HK-2 (cell line): ENCODE results near the gene LDLRAD4.

ENCODE experiments used
- DNase-seq: peaks from one replicate; pipeline ENCODE4 v3.0.0-alpha.2; 2018; ENCODE audit not compliant: unreplicated experiment

Gene LDLRAD4

DNA sequence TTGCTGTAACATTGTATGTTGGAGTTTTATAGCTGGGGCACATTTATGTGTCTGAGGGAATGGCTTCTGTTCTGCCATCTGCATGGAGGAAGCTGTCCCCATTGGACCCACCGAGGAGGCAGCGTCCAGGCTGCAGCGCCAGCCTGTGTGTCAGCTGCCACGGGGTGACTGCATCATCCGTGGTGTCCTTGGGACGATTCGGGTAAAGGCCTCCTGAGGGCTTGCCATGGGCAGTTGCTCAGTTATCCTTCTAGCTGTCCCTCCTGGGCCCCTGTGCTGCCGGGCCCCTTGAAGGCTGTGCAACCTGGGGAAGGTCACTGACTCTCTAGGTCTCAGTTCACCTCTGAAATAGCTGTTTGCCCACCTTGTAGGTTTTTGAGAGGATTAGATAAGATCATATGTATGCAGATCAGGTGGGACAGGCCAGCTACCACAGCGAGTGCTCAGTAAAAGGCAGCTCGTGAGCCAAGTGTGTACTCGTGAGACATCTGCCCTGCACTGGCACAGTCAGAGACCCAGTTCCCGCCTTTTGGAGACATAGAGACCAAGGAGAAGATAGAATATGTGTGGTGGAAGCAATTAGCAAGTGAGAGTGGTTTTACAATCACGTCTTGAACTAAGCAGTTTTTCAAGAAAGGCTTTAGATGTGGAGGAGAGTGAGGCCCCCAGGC lies 10.6 kb downstream of the LDLRAD4 start:
- no peak for DNase-seq

DNA sequence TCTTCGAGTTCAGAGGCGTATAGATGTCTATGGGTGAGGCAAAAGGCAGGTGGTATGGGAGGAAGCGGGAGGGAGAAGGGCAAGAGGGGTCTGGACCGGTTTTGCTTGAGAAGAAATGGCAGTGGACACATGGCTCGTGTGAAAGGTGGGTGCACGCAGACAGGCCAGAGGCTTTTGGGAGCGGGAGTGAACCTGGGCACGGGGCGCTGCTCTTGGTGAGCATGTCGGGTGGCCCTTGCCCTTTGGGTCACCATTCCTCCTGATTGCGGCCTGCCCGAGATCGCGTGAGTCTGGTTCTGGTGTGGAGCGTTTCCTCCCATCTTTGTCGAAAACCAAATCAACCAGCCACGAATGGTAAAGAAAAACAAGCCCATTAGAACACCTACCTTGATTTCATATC lies 12.6 kb downstream of the LDLRAD4 start:
- no peak for DNase-seq

DNA sequence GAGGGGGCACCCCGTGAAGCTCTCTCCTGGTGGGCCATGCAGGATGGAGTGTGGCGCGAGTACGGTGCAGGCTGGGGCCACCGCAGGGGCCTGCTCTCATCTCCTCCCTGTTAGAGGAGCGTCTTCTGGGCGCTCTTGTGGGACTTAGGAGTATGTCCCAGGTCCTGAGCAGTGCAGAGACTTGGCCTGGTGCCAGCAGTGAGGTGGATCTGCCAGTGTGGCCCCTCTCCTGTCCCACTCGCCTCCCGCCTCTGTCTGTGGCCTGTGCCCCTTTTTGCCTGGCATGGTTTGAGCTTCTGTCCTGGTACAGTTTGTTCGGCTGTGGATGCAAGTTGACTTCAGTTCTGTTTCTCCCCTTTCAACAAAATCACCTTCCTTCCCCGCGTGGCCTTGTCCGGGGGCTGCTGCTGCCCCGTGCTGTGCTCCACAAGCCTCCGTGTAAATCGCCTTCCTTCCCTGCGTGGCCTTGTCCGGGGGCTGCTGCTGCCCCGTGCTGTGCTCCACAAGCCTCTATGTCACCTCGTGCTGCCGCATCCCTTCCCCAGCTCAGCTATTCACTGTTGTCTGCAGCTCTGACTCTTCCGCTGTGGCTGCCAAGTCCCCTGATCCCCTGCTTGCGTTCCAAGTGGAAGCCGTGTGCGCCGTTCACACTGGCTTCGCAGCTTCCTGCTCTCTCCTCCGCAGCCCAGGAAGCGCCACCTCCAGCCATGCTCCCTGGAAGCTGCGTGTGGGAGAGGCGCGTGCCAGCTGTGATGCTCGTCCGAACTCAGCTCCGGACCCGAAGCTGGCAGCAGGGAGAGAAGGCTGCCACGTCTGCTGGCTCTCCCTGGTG lies 13.7 kb downstream of the LDLRAD4 start:
- no peak for DNase-seq

DNA sequence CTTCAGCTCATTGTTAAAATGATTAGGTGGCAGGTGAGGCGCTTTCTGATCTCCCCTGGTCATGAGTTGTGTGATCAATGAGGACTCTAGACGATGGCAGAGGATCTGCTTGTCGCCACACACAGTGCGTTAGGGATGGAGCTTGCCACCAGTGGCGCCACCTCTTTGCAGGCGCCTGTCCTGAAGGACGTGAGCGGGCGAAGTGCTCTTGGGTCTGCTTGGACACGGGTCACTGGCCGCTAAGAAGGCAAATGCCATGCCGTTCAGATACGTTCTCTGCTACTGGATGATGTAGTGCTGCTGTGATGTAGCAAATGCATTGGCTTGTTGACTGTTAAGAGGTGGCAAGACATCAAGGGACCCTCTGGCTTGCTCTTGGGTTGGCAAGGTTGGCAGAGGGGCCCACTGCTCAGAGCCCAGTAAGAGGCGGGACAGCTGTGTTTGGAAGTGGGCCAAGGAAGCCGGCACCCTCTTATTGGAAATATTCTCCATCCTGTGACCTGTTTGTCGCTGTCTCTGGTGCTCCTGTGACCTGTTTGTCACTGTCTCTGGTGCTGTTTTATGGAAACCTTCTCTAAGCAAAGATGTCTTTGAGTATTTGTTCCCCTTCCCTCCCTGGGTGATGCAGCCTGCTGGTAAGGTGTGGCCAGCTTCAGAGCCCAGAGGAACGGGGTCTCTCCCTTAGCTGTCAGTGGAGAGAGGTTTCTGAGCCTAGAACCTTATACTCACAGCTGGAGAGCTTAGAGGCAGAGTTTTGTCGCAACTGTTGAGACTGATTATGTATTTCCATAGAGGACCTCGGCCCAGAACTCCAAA lies 14.6 kb downstream of the LDLRAD4 start:
- no peak for DNase-seq

DNA sequence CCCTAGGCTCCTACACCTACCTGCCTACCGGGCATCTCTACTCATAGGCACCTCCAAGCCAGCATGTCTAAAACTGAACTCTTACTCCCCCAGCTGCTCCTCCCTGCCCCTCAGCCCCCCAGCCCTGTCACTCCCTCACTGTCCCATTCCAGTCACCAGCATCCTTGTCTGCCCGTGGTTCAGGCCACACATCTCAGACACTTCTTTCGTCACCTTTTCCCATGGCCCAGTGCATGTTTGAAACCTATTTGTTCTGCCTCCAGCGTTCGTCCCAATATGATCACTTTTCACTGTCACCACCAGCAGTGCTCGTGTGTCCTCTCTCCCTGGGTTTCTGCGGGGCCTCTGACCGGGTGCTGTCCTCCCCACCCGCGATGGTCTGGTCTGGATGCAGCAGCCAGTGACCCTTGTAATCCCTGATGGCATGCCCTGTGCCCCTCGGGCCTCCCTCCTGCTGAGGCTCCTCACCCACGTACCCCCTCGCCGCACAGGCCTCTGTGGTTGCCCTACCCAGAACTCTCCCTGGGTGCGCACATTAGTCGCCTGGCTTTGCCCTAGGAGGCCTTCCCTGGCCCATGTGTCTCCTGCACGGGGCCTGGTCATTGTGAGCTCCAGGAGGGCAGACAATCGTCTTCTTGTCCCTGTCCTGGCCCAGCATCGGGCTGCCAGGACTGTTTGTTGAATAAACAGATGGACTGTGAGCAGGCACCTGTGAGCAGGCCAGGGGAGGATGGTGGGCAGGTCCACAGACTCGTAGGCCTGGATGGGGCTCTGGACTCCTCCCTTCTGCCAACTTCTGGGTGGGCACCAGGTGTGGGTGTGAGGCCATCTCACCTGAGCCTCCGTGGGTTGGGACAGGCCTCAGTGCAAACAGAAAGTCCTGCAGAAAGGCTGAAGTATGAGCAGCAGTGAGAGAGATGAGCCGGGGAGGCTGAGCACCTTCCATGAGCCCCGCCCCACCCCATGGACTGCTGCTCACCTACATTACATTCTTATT lies 15.5 kb downstream of the LDLRAD4 start:
- DNase-seq: no peak

DNA sequence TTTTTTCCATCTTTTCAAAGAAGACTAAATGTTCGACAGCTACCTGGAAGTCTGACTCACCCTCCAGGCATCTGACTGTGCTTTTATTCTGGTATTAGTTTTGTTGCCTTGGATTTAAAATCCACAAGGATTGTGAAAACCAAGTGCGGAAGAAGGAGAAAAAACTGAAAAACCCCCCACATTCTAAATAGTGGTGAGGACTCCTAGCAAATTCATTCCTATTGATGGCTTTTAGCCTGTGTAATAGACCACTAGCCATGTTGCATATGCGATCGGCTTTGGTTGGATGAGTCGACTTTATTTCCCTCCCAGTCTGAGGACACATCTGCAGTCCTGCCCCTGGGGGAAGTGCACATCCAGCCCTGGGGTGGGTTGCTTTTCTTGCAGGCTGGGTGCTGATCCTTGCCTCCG lies 16.9 kb downstream of the LDLRAD4 start:
- DNase-seq: no peak

DNA sequence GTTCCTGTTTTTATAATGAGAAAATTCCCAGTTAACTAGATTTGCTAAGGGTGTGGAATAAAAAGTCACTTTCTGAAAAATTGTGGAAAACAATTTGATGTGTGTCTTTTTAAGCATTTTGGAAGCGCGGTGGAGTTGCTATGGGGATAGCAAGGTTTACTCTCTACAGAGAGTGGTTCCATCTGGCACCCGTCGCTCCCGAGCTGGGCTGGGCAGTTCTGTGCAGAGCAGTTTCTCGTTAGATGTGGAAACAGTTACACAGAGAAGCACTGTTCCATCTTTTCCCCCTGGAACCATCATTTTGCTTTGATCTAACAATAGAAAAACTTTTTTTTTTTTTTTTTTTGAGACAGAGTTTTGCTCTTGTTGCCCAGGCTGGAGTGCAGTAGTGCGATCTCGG lies 17.4 kb downstream of the LDLRAD4 start:
- no peak for DNase-seq

DNA sequence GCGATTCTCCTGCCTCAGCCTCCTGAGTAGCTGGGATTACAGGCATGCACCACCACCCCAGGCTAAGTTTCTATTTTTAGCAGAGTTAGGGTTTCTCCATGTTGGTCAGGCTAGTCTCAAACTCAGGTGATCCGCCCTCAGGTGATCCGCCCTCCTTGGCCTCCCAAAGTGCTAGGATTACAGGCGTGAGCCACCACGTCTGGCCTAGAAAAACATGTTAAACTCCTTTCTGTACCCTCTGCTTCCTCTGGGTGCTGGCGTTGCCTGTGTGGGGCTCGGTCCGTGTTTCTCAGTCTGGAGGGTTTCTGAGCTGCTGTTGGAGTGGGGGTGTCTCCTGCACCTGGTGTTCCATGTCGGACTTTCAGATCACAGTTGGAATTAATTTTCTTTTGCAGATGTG lies 17.9 kb downstream of the LDLRAD4 start:
- no peak for DNase-seq

DNA sequence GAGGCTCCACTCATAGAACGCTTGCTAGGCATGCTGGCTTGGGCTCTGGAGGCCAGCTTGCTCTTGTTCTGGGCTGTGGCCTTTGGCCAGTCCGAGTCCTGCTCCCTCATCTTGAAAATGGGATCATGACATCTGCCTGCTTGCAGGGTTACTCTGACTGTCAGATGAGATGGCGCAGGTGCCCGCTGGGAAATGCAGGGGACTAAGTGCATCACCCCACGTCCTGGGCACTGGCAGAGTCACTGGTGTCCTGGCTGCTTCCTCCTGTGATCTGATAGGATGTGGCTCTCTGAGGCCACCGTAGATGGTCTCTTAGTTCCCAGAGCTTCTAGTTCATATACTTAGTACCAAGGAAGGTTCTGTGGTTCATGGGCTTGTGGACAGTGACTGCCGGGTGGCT lies 18.5 kb downstream of the LDLRAD4 start:
- no peak for DNase-seq

DNA sequence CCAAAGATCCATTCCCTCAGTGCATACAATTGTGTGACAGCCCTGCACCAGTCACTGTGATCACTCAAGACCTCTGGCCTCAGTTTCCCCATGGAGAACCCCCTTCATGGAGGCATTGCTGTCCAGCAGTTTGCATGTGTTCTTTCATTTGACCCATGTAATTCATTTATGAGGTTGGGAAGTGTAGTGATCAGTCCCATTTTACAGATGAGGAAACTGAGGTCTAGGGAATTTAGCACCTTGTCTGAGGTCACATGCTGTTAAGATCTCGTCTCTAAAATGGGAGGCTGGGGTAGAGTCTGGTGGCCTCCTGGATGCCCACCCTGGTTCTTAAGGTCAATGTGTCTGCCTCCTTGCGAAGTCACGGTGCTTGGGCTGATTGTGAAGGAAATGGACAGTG lies 19.1 kb downstream of the LDLRAD4 start:
- no peak for DNase-seq

DNA sequence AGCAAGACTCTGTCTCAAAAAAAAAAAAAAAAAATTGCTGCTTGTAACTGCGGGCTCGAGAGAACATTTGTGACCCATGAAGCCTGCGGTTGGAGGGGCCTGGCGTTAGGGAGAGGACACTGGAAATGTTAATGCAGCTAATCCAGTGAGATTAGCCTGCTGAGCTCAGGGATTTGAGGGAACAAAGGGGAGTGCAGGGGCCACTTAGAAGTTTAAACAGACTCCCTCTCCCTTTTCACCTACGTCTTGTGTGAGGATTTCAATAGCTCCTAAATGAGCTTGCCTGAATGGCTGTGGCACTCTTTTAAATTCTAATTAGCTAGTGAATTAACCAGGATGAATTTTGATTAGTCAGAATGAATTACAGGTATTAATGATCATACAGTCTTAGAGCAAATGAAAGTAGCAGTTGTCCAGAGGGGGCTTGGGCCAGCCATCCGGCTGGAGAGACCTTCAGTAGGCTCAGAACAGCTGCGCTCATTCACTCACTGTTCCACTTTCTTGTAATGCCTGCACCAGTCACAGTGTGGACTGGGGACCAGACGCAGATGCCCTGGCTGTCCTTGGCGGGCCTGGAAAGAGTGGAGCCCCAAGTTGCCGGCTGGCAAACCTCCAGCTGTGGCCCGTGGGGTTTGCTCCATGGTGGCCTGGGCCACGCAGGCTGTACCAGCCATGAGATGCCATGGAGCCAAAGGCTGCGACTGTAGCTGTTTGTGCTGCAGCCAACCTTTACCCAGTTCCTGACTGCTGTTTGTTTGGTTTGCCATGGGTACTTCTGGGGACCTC lies 20.8 kb downstream of the LDLRAD4 start:
- no peak for DNase-seq

DNA sequence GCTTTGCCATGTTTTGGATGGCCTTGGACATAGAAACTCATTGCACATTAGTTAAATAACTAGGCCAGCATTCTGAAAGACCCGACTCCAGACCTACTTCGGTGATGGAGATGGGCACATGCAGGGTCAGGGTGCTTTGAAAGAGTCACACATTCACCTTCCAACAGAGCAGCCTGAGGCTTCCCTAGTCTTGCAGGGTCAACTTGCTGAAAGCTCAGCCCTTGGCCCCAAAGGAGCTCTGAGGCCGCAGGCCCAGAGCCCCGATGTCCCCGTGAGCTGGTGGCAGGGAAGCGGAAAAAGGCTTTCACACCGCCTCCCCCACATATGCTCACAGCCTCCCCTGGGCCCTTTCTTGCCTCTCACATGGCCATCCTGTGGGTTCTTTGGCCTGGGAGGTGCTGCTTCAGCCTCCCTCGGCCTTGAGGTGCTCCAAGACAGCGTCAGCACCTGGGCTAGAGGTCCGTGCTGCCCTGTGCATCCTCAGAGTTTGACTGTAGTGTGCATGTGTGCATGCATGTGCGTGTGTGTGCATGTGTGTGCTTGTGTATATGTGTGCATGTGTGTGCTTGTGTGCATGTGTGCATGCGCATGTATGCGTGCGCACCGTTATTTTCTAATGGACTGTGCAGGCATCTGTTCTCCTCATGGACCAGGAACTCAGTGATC lies 21.6 kb downstream of the LDLRAD4 start:
- no peak for DNase-seq

DNA sequence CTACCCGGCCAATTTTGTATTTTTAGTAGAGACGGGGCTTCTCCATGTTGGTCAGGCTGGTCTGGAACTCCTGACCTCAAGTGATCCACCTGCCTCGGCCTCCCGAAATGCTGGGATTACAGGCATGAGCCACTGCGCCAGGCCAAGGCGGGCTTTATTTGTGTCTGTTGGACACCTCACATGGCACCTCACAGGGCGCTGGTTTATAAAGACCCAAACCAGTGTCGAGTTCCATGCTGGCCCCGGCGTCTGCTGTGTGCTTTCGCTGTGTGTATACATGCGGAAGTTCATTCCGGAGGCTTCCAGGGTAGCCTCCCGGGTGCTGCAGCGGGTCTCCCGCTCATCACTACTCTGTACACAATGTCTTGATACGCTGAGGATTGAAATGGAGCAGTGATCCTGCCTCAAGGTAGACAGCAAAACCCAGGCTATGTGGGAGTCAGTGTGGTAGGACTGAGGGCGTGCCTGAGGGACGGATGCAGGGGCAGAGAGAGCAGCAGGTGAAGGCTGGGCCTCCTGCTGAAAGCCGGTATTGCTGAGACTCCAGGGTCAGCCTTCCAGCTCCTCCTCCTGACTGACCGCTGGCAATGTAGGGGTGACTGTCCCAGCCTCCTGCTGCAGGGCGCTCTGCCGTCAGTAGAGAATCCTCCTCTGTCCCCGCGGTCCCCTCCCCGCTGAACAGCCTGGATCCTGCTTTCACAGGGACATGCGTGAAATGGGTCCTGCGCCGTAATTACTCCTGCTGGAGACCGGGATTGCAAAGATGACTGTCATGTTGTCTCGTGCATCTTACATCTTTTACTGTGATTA lies 22.7 kb downstream of the LDLRAD4 start:
- no peak for DNase-seq

DNA sequence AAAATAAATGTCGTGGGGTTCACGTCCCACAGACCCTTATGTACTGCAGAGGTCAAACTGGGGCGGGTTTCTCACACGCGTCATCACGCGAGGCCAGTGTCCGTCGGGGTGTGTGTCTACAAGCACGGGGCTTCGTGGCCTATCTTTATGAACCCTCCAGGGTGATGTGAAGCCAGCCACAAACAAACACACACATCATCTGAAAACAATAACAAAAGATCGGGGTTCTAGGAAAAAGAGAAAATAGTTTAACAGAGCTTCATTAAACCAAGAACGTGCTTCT lies 23.3 kb downstream of the LDLRAD4 start:
- no peak for DNase-seq

DNA sequence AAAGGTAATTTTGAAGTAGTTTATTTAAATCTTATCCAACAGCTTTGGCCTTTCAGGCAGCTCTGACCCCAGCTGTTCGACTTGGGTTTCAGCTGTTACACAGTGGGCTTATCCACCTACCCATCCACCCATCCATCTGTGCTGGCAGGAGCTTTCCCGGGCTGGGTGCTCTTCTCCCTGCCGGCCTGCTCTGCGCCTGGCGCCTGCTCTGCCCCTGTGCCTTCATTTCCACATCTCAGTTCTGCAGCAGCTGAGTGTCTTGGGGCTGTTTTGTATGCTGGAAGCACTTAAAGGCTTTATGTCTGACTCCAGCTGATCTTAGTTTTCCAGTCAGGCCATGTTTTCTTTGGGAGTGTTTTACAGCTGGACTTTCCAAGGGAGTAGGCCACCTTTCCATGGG lies 24.2 kb downstream of the LDLRAD4 start:
- DNase-seq: no peak

DNA sequence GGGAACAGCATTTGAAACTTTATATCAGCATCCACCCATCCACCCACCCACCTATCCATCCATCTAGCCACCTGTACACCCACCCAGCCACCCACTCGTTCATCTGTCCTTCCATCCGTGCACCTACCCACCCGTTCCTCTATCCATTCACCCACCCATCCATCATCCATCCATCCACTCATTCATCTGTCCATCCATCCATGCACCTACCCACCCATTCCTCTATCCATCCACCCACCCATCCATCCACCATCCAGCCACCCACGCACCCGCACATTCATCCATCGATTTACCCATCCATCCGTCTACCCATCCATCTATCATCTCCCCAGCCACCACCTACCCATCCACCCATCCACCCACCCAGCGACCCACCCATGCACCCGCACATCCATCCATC lies 24.8 kb downstream of the LDLRAD4 start:
- no peak for DNase-seq

DNA sequence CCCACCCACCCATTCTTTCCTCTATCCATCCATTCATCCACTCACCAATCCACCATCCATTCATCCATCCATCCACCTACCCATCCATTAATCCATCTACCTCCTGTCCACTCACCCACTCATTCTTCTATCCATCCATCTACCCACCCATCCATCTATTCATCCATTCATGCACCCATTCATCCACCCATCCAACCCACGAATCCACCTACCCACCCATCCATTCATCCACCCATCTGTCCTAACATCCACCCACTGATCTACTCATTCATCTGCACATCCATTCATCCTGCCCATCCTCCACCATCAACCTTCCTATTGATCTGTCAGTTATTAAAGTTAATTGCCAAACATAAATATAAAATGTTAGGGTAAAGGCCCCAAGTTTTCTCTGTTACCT lies 25.6 kb downstream of the LDLRAD4 start:
- DNase-seq: no peak

DNA sequence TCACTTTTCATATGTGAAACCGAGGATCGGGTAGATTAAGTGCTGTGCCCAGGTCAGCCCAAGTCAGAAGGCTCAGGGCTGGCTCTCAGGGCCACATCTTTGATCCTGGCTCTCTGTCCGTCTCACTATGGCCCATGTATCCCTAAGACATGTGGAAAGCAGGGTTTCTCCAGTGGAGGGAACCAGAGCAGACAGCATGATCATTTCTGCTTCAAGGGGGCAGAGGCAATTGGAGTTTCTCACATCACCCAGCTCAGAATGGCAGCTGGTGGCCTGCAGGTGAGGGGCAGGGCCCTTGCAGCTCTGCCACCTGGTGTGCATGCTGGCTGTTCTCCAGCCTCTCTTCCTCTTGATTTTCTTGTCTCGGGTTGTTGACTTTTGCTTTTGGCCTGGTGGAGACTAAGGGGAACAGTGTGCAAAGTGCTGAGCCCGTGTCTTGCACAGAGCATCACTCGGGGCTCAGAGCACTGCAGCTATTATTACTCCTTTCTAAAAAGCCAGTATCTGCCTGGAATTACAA lies 27.0 kb downstream of the LDLRAD4 start:
- no peak for DNase-seq

DNA sequence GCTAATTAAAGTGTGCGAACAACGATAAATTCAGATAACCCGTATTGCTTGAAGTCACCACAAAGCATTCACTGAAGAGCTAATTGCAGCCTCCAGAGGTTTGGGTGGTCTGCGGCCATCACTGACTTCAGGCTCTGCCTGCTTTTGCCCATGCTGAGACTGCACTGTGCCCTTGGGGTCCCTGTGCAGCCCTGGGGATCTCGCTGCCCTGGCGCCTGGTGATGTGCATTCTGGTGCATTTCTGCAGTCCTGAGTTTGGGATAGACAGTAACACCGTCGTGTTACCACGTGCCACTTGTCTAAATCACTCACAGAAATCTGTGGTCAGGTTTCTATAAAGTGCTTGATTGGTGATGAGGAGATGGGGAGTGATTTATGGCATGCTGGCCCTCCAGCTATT lies 27.6 kb downstream of the LDLRAD4 start:
- DNase-seq: no peak
